ENCODE measurements around the gene SIRPB1.

DNA sequence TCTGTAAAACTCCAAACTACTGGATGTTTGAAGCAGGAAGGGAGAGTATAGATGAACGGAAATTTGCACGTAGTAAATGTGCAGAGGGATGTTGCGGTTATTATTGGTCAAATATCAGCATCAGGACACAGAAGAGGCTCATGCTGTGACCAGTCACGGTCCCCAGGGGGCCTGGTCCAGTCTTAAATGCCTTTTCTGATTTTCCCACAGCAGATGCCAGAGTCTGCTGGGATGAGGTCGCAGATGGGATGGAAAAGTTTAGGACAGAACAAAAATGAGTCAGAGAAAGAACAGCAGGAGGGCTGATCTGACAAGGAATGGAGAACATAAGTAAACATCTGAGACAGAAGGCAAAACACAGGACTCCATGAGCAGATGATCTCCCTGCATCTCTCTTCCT lies 49.5 kb upstream of the SIRPB1 start:
- TF ChIP-seq EZH2 (IDR thresholded peaks at IDR 0.05; ENCODE audit: insufficient read depth, poor library complexity, severe bottlenecking) (no peak), EZH2phosphoT487 (IDR thresholded peaks at IDR 0.05; ENCODE audit: insufficient read depth, low read depth) (no peak)
